OCI-LY3 (cell line): ENCODE results near the gene TLE4.
"Not testable (repeated sequence)": the region's sequence is repeated elsewhere in the genome, so short reads cannot be mapped to it uniquely, and the experiment has no call there.

Experiments used
- H2AFZ ChIP-seq: fragments of 200-600, 300-600 bp; shearing (Covaris generic); 2 replicates; pipeline ENCODE4 v1.6.0; 2014; ENCODE audit warnings: antibody characterized with exemption, low read depth, low read length
- H3K27ac ChIP-seq: fragments of 200-600, 300-600 bp; sonication (generic); 2 replicates; pipeline ENCODE4 v1.5.1; 2014; ENCODE audit warnings: mild to moderate bottlenecking, low read length, moderate library complexity, mixed read lengths
- H3K27me3 ChIP-seq: fragments of 200-600, 300-600 bp; sonication (generic); 2 replicates; pipeline ENCODE4 v1.6.1; 2014; ENCODE audit warnings: low read depth, low read length, mixed read lengths
- H3K36me3 ChIP-seq: fragments of 200-600, 300-600 bp; sonication (generic); replicated peaks from 2 replicates; pipeline ENCODE3; 2014; ENCODE audit warnings: low read depth, low read length, mixed read lengths
- H3K4me1 ChIP-seq: fragments of 300-600, 200-600 bp; sonication (generic); 2 replicates; pipeline ENCODE4 v1.6.1; 2014; ENCODE audit warnings: low read length, mixed read lengths
- H3K4me2 ChIP-seq: fragments of 200-600, 300-600 bp; sonication (generic); 2 replicates; pipeline ENCODE4 v1.6.1; 2014; ENCODE audit warnings: low read length, mixed read lengths
- H3K4me3 ChIP-seq: fragments of 300-600, 200-600 bp; sonication (generic); 2 replicates; pipeline ENCODE4 v1.5.1; 2014; ENCODE audit warnings: antibody characterized with exemption, mild to moderate bottlenecking, low read length, moderate library complexity
- H3K79me2 ChIP-seq: fragments of 300-600, 200-600 bp; shearing (Covaris generic); 2 replicates; pipeline ENCODE4 v1.6.1; 2014; ENCODE audit warnings: mild to moderate bottlenecking, low read length, mixed read lengths
- H3K9ac ChIP-seq: fragments of 300-600, 200-600 bp; shearing (Covaris generic); 2 replicates; pipeline ENCODE4 v1.6.0; 2014; ENCODE audit warnings: mild to moderate bottlenecking, low read length, moderate library complexity
- H3K9me3 ChIP-seq: fragments of 200-600, 300-600 bp; shearing (Covaris generic); 2 replicates; pipeline ENCODE4 v1.6.1; 2014; ENCODE audit warnings: low read length, mixed read lengths; ENCODE audit not compliant: insufficient read depth
- H4K20me1 ChIP-seq: fragments of 200-600, 300-600 bp; sonication (generic); 2 replicates; pipeline ENCODE4 v1.6.1; 2016; ENCODE audit warnings: low read length, mixed read lengths; ENCODE audit not compliant: insufficient read depth
- EZH2phosphoT487 ChIP-seq: fragments of 200-600 bp; shearing (Covaris generic); IDR thresholded peaks from 2 replicates; pipeline ENCODE4 v1.6.1; 2018; ENCODE audit warnings: antibody characterized with exemption, mixed run types, low read depth
- TF ChIP-seq, protein P1 (sequence below): fragments of 200-600, 300-600 bp; sonication (generic); IDR thresholded peaks from 2 replicates; pipeline ENCODE4 v1.5.1; 2014; ENCODE audit warnings: antibody characterized with exemption, low read length, low read depth

Gene TLE4

DNA sequence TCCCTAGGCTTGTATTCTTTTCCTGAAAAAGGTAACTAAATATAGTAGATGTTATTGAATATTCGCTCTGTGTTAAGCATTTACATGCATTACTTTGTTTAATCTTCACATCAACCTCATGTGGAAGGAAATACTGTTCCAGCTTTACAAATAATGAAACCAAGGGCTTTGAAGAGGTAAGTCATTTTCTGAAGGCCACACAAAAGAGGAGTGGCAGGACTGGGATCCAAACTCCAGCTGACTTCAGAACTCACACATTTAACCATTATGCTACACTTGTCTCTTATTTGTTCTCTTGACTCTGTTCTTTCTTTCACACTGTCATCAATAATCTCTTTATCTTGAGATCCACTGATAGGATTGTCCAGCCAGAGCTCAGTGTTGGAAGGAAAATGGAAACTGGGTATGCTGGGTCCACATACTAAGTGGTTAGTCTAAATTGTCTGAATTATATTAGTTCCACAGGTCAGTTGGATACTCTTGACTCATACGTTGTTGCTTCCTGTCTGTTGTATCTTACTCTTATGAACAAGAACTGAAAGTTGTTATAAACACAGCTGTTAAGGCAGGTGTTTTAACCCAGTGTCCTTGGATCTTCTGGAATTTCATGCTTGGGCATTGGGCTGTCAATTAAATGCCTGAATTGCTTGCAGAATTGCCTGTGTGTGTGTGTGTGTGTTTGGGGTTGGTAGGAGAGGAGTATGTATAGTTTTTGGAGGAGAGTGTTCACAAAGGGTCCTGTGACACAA, 65.6 kb downstream of the TLE4 start:
- H3K79me2 ChIP-seq = no peaks in the 10 kb centered on the region

DNA sequence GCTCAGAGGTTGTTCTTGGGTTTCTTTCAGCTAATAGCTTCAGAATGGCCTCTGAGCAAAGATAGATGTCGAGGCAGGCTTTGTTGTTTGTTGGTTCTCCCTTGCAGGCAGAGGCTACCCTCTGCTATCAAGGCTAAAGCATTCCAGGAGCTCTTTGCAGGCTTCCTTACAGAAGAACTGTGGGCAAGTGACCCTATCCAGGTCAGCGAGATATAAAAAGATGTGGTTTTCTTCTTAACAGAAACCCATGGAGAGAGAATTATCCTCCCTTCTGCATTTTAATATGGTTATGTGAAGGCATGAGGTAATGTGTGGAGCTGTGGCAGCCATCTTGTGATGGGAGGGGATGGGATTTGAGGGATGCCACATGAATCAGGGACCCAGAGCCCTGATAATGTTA, 67.0 kb downstream of the TLE4 start:
- no peak overlapping the region for H3K27ac ChIP-seq
- H2AFZ ChIP-seq = no peak overlapping the region
- no peak for TF ChIP-seq EZH2phosphoT487
- TF ChIP-seq, protein P1, sequence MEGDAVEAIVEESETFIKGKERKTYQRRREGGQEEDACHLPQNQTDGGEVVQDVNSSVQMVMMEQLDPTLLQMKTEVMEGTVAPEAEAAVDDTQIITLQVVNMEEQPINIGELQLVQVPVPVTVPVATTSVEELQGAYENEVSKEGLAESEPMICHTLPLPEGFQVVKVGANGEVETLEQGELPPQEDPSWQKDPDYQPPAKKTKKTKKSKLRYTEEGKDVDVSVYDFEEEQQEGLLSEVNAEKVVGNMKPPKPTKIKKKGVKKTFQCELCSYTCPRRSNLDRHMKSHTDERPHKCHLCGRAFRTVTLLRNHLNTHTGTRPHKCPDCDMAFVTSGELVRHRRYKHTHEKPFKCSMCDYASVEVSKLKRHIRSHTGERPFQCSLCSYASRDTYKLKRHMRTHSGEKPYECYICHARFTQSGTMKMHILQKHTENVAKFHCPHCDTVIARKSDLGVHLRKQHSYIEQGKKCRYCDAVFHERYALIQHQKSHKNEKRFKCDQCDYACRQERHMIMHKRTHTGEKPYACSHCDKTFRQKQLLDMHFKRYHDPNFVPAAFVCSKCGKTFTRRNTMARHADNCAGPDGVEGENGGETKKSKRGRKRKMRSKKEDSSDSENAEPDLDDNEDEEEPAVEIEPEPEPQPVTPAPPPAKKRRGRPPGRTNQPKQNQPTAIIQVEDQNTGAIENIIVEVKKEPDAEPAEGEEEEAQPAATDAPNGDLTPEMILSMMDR = no peak
- H3K4me2 ChIP-seq = no peak overlapping the region
- H3K36me3 ChIP-seq = peaks cover 19% of the 10 kb centered on the region
- no peak overlapping the region for H3K9ac ChIP-seq
- H3K4me1 ChIP-seq = peaks cover 7% of the 10 kb centered on the region
- H3K27me3 ChIP-seq = no peaks in the 10 kb centered on the region
- H3K79me2 ChIP-seq = no peaks in the 10 kb centered on the region
- no peak overlapping the region for H3K4me3 ChIP-seq
- peaks cover 8% of the 10 kb centered on the region; the same call in 1 of the 2 replicates for H3K9me3 ChIP-seq
- H4K20me1 ChIP-seq = no peaks in the 10 kb centered on the region; the same call in none of the 2 replicates

More for the DNA sequence above, 65.6 kb downstream of the TLE4 start:
- Histone ChIP-seq H3K4me3 (no peak overlapping the region), H3K27me3 (no peaks in the 10 kb centered on the region), H3K4me1 (peaks cover 7% of the 10 kb centered on the region), H3K4me2 (no peak overlapping the region), H3K9ac (no peak overlapping the region), H2AFZ (no peak overlapping the region), H3K27ac (no peak overlapping the region), H4K20me1 (no peaks in the 10 kb centered on the region; the same call in none of the 2 replicates), H3K9me3 (no peaks in the 10 kb centered on the region), H3K36me3 (peaks cover 8% of the 10 kb centered on the region)
- TF ChIP-seq, protein P1 = no peak
- no peak for TF ChIP-seq EZH2phosphoT487

GRCh38 chr9:79639354-79639753, 67.6 kb downstream of the TLE4 start:
- Histone ChIP-seq H3K4me1 (peaks cover 7% of the 10 kb centered on the region), H3K4me3 (no peak overlapping the region), H3K36me3 (peaks cover 21% of the 10 kb centered on the region), H3K9ac (no peak overlapping the region), H3K79me2 (no peaks in the 10 kb centered on the region), H3K27ac (no peak overlapping the region), H3K27me3 (no peaks in the 10 kb centered on the region), H3K4me2 (no peak overlapping the region), H2AFZ (no peak overlapping the region), H3K9me3 (peaks cover 14% of the 10 kb centered on the region; the same call in 1 of the 2 replicates), H4K20me1 (no peaks in the 10 kb centered on the region; the same call in none of the 2 replicates)
- no peak for TF ChIP-seq EZH2phosphoT487
- TF ChIP-seq, protein P1 = no peak

DNA sequence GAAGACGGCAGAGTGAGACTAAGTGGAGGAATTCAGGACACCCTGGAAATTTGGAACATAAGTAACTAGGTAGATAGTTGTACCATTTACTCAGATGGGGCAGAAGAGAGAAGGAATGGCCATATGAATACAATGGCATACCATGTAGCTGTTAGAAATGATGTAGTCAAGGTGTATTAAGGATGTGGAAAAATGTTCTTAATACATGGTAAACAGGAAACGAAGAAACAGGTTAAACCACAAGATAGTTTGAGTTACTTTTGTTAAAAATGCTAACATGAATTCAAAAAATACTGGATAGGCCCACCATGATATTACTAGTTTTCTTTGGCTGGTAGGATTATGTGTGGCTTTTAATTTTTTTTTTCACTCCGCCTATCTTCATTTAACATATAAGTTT, 68.3 kb downstream of the TLE4 start:
- not testable (repeated sequence) for H3K79me2 ChIP-seq, H2AFZ ChIP-seq, H3K4me2 ChIP-seq, H3K4me1 ChIP-seq, H3K27me3 ChIP-seq, H4K20me1 ChIP-seq, H3K27ac ChIP-seq, H3K4me3 ChIP-seq, H3K9ac ChIP-seq
- Histone ChIP-seq H3K36me3 (peaks cover 28% of the 10 kb centered on the region), H3K9me3 (peaks cover 16% of the 10 kb centered on the region; the same call in 1 of the 2 replicates)
